Activated gamma-delta T cell treated with anti-CD3 and anti-CD28 coated beads, Interleukin-2, amount 50 U/mL, for 16 hours (primary cell): ENCODE data around the gene TENM3.

ENCODE experiments used
- DNase-seq: peaks from one replicate; pipeline ENCODE4 v3.0.0-alpha.2; 2020; ENCODE audit warnings: low read depth

The TENM3 gene

DNA sequence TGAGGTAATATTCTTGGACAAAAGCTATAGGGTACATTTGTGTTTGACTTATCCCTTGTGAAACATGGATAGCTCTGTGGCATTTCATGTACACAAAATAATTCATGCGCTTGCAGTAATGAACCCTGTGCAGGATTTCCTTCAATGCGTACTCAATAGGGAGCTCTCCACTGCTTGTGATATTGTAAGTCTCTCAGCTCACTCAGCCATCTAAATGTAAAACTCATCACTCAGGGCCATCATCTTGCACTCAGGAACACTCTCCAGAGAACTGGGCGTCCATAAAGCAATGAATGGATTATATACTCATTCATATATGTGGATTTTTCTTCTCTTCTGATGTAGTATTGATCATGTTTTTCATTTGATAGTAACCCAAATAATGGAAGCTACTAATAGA, 385.9 kb downstream of the TENM3 start:
- no peak for DNase-seq

DNA sequence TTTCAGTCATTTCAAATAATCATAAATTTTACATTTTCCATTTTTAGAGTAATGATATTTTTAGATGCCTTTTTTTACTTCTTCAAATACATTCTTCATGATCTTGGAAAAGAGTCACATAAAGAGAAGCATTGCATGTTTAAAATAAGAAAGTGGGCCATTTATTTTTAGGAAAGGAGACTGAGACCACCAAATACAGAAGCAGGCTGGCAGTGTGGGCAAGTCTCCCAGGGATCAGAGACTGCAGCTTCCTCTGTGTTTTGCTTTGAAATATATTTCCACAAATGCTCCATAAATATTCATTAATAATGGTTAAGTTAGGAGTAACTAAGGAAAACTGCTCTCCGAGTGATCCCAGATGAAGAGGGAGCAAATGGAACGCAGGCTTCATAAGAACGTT, 397.3 kb downstream of the TENM3 start:
- DNase-seq = no peak

DNA sequence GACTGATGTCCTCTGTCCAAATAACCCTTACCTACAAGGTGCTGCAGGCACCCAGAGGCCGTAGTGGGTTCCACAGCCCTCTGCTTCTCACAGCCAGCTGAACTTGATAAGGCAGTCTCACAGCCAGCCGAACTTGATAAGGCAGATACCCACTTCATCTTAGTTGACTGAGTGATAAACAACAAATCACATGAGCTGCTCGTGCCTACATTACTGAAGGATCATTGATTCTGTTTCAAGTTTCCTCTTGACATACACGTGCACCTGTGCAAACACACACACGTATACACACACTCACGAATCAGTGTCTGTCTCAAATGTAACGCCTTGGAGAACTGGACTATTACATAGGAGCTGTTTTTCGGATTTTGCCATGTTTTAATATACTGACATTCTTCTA, 397.7 kb downstream of the TENM3 start:
- no peak for DNase-seq

DNA sequence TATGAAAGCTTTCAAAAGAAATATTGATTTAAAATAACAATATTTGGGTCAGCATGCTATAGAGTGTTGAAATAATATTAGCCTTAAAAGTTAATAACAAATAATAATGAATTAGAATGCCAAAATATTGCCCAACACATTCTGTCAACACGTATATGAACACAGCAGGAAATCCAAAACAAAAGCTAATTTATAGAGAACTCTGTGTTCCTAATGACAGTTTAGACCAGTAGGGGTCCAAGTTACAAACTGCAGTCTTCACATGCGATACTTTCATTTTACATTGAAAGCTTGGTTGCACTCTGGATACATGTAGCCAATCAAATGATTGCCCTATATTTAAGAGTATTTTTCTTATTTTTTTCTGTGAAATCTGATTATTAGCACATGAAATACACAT, 399.6 kb downstream of the TENM3 start:
- DNase-seq = no peak

DNA sequence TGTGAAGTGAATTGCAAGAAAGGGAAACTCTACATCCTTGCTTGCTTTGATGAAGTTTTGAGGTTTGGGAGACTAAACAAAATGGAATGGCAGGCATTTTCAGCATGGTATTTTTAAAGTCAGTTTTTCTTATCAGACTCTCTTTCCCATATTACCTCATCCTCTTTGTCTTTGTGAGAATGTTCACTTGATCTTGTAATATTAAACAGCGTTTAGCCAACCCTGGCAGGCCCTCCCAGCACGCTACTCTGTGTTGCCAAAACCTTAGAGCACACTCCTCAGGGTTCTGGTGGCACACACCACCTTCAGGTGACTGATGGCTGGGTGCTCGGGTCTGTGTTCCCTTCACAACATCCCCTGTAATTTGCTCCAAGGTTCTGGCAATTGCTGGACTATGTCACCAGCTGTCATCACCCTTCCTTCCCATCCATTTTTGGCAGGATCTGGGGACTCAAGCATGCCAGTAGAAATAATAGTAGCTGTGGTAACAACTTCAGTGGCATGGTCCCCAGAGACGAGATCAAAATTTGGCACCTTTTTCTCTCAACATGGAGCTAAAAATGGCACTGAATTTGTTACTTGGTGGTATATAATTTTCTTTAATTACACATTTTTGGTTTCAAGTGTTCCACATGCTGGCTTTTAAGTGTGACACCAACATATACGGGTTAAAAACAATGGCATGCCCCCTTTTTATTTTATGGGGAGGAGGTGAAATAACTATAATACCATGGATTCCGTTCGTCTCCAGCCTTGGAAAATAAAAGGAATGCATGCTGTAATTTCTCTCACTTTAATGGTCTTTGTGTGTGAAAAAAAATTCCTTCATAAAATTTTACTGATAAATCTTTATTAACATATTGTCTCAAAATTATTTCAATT, 400.8 kb downstream of the TENM3 start:
- DNase-seq = no peak

DNA sequence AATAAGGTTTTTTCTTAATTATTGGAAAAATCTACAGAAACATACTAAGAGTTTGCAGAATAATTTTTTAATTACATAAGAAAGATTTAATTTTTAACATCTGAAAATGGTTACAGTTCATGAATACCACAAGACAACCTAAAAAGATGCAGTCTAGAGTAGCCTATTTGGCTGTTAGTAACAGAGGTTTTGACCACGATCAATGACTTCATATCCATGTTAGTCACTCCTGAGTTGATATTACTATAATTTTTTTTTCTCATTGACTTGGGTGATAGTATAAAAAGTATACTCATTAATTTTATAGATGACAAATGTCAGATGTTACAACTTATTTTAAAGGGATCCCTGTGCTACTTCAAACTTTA, 401.5 kb downstream of the TENM3 start:
- DNase-seq = no peak

DNA sequence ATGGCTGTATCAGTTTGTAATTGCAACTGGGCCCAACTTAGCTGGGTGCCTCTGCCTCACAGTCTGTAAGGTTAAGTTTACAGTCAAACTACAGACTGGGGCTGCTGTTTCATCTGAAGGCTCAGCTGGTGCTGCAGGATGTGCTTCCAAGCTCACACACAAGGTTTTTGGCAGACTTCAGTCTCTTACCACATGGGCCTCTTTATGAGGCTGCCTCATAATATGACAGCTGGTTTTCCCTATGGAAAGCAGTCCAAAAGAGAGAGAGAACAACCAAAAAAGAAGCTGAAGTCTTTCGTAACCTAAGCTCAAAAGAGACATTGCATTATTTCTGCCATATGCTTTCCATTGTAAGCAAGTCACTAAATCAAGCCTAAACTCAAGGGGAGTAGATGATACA, 402.3 kb downstream of the TENM3 start:
- DNase-seq = no peak

DNA sequence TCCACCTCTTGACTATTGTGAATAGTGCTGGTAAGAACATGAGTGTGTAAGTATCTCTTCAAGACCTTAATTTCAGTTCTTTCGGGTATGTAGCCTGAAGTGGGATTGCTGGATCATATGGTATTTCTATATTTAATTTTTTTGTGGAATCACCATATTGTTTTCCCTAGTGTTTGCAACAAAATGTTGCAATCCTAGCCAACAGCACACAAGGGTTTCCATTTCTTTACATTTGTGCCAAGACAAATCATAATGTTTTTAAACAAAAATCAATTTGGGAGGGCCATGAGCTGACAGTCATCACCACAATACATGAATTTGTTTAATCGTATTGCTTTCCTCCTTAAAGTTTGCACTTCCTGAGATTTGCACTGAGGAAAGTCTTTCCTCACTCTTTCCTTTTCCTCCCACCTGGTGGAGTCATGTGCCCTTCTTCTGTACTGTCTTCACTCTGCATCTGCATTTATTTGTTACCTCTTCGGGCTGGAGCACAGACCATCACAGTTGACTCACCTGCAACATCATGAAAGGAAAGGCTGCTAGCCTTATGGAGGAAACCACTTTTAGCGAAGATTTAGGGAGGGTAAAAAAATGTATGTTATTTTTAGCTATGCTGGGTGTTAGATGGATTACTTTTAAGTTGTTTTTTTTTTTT, 404.6 kb downstream of the TENM3 start:
- DNase-seq = no peak

DNA sequence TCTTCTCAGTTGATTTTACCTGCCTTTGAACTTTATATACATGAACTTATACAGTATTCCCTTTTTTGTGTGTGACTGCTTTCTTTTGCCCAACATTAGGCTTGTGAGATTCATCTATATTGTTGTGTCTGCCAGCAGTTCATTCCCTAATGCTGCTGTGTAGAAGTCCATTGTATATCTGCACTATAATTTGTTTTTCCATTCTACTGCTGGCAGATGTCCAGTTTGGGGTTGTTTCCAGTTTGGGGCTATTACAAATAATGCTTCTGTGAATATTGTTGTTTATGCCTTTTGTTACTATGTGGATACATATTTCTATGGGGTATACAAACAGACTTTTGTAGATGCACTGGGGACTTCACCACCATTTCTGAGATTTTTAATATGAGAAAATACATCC, 405.6 kb downstream of the TENM3 start:
- no peak for DNase-seq

DNA sequence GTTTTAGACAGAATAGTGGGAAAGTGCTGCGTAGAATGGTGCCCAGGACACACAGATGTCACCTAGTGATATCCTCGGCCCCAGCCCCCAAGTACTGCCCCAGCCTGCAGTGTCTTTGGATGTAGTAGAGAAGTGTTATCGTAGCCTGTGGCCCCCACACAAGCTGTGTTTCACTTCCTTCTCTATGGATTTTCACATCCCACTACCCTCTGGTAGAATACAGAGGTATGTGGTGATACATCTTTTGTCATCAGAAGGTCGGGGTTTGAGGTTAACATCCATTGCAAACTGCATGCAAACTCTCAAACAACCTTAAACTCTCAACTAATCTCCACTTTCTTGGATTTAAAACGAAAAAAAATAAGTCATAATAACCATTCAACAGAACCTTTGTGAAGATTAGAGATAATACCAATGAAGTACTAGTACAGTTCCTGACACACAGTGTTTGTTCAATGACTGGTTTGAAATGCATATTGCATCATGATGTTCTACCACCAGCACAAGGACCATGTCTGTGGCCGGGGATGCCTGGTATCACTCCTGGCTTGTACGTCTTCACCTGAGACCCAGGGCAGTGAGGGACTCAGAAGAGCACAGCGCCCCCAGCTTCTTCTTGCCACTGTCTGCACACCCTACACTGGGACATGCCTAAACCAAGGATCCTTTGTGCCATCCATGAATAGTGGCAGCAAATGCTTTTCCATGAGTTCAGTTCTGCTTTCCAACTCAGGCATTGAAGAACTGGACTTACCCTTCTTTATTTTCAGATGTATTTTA, 406.7 kb downstream of the TENM3 start:
- no peak for DNase-seq

DNA sequence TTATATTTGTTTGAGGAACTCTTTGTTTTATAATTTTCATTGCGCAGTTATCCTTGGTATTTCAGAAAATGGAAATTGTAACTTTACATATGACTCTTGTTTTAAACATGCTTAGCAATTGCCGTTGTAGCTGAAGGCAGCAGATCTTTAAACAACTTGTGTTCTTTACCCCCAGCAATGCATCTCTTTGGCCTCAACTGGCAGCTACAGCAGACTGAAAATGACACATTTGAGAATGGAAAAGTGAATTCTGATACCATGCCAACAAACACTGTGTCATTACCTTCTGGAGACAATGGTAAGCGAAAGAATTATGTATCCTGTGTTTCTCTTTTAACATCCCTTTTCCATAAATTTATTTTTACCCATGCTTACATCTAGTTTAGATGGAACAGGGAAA, 410.4 kb downstream of the TENM3 start:
- no peak for DNase-seq

DNA sequence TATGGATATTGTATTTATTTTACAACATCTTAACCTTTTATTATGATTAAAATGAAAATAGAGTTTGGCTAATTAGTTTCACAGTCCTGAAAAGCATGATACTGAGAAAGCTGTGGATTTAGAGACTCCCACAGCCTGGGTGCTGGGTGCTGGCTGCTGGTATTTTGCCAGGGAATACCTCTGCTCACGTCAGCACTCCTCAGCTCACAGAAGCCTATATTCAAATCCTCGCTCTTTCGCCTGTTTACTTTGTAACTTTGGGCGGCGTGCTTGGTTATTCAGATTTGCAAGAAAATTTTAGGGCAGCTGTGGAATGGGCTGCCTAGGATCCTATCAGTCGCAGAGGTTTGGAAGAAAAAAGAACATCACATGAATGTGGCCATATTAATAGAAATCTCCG, 412.1 kb downstream of the TENM3 start:
- no peak for DNase-seq

DNA sequence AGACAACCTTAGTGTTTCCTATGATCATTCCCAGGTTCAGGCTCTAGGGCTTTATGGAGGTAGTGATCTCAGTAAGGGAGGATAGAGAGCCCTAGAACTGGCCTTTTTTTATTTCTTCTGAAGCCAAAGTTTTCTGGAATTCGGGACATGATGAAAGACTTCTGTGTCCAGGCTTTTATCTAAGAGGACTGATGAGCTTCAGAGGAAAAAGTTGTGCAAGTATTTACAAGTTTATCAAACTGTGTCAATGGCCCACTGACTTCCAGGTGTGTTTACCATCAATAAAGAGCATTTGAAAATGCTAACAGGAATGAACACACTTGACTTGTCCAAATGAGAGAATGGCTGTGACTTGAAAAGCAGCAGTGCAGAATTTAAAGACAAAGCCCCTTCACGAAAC, 419.3 kb downstream of the TENM3 start:
- no peak for DNase-seq

DNA sequence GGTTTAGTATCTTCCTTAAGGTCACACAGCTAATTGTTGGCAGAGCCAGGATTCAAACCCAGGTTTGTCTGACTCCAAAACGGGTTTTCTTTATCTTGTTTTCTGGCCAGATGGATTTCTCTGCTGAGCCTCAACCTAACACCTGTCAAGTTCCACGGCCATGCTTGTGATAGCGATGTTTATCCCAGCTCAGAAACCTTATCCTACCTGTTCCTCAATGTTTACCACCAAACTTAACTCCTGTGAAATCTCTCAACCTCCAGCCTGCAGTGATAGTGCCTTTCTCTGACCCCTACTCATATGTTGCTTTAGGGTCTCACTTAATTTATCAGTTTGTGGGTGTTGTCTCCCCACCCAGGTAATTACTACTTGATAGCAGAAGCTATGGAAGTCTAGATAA, 428.0 kb downstream of the TENM3 start:
- no peak for DNase-seq

DNA sequence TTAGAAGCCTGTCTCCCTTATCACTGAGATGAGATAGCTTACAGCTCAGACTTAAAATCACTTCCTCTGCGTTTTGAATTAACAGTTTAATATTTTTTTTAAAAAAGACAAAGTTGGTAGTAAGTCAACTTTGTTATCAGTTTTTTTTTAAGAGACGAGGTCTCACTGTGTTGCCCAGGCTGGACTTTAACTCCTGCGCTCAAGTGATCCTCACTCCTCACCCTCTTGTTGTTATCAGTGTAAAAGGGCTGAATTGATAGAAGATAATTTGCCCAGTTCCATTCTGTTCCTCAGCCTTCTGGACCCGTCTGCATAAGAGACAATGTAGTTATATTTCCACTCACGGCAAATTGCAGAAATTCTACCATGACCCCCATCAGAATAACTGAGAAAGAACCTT, 428.5 kb downstream of the TENM3 start:
- no peak for DNase-seq

DNA sequence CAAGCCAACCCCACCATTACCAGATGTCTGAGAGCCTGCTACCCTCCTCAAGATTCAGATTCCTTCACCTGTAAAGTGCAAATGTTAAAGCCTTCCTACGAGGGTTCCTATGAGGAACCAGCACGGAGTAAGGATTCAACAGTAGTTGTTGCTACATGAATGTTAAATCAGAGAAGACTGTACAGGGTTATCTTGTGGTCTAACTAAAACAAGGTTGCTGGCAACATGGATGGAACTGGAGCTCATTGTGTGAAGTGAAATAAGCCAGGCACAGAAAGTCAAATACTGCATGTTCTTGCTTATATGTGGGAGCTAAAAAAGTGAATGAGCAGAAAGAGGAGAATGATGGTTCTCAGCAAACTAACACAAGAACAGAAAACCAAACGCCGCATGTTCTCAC, 435.4 kb downstream of the TENM3 start:
- no peak for DNase-seq

DNA sequence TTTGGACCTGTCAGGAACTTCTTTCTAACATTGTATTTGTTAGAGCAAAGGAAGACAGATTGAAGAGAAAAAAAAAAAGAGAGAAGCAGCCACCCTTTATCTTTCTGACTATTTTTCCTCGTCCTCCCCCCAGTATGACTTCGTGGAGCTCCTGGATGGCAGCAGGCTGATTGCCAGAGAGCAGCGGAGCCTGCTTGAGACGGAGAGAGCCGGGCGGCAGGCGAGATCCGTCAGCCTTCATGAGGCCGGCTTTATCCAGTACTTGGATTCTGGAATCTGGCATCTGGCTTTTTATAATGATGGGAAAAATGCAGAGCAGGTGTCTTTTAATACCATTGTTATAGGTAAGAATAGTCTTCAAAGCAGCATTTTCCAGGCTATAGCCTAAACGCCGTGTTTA, 436.3 kb downstream of the TENM3 start:
- no peak for DNase-seq

DNA sequence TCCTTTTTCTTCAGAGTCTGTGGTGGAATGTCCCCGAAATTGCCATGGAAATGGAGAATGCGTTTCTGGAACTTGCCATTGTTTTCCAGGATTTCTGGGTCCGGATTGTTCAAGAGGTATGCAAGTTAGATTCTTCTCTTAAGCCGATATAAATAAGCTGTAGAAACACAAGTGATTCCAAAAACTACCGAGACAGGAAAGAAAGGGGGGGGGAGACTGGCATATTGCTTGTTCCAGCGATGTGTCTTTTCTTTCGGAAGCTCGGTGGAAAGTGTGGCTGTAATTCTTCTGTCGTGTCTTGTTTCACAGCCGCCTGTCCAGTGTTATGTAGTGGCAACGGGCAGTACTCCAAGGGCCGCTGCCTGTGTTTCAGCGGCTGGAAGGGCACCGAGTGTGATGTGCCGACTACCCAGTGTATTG, 437.0 kb downstream of the TENM3 start:
- DNase-seq = no peak

DNA sequence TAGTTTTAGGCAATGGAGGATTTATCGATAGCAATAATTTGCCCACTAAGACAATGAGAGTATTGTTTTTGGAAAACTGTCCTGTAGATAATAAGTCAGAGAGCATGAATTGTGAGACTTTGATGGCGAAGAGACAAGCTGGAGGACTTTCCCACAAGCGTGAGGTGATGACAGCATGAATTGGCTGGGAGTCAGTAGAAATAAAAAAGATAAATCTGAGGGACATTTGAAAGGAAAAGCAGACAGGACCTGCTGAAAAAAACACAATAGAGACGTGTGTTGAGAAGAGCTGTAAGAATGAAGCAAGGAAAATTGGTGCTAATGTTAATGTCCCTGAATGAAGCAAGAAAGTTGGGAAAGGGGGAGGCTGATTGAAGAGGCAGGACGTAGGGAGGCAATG, 440.5 kb downstream of the TENM3 start:
- DNase-seq = no peak

DNA sequence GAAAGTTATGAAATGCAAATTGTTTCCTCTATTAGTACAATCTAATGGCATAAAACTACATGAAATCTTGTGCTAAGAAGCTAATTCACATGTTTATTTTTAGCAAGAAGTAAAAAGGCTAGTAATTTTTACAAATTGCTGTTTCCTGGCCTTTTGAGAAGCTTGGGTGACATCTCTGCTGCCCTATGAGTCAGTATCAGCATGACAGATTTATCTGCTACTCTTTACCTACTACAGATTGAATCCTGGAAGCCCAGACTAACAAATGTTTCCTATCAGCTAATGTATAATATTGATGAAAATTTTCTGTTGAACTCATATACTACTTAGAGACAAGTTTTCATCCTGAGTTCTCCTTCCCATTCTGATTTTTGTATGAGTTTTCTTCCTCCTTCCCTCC, 441.6 kb downstream of the TENM3 start:
- DNase-seq = no peak

DNA sequence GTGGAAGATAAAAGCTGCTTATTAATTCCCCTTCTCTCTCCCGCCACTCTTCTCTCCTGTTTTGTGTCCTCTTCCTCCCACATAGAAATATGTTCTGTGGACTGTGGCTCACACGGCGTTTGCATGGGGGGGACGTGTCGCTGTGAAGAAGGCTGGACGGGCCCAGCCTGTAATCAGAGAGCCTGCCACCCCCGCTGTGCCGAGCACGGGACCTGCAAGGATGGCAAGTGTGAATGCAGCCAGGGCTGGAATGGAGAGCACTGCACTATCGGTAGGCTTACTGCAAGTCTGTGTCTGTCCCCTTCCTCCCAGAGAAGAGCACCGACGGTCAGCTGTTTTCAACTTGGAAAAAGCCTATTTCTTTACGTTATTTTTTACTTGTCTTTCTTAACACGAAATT, 444.9 kb downstream of the TENM3 start:
- DNase-seq = no peak

DNA sequence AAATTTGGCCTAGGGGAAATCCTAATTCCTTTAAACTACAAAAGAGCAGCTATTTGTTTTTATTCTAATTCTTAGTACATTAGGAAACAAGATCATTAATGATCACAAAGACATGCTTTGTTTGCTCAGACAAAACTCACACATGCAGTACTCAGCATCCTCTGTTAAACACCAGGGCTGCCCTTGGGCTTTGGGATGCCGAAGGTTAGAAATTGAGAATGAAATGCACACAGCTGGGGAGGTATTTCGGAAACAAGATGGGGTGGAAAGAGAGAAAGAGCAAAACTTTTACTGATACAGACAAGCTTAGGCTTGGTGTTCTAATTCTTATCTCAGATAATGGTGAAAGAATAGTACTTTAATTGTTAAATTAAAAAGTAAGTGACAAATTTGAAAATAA, 451.3 kb downstream of the TENM3 start:
- no peak for DNase-seq

DNA sequence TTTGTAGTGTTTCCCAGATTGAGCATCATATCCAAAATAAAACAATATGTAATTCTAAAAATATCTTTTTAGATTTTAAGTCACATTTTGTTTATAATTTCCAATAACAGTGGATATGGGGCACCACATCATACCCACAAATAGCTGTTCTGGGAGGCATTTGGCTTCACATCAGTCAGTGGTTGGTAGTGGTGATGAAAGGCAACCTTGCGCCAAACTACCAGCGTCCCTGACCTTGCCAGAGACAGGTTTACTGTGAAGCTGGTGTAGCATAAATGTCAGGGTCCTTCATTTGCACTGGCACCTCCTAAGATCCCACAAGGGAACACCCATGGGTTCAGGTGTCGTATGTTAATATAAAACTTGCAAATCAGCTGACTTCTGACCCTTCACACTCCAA, 451.8 kb downstream of the TENM3 start:
- DNase-seq = no peak
